Subcutaneous abdominal adipose tissue (tissue), 5 donors: ENCODE data around the gene ABCC5.

Source experiments
- H3K27ac ChIP-seq: one replicate; pipeline ENCODE4 v1.7.0; 2013; ENCODE audit warnings: low read depth, mild to moderate bottlenecking, inconsistent platforms, low read length, moderate library complexity
- H3K27me3 ChIP-seq, 5 donors: one replicate each; pipeline ENCODE4 v1.7.0; 2013; ENCODE audit warnings: low read length in 5 of 5, inconsistent platforms in 1 of 5; ENCODE audit not compliant: control insufficient read depth in 5 of 5, insufficient read depth in 4 of 5
- H3K36me3 ChIP-seq, 5 donors: one replicate each; pipeline ENCODE4 v1.7.0; 2013; ENCODE audit warnings: low read length in 5 of 5; ENCODE audit not compliant: control insufficient read depth in 5 of 5, insufficient read depth in 5 of 5
- H3K4me1 ChIP-seq, 5 donors: one replicate each; pipeline ENCODE4 v1.7.0; 2013; ENCODE audit warnings: low read length in 5 of 5, mild to moderate bottlenecking in 3 of 5, moderate library complexity in 1 of 5; ENCODE audit not compliant: control insufficient read depth in 5 of 5, insufficient read depth in 5 of 5
- H3K4me3 ChIP-seq, 5 donors: one replicate each; pipeline ENCODE4 v1.7.0; 2013; ENCODE audit warnings: low read length in 5 of 5, low read depth in 1 of 5
- H3K9ac ChIP-seq, 5 donors: one replicate each; pipeline ENCODE4 v1.7.0; 2013; ENCODE audit warnings: low read length in 5 of 5, mild to moderate bottlenecking in 4 of 5, moderate library complexity in 3 of 5
- H3K9me3 ChIP-seq, 5 donors: one replicate each; pipeline ENCODE4 v1.7.0; 2013; ENCODE audit warnings: low read length in 5 of 5; ENCODE audit not compliant: control insufficient read depth in 5 of 5
- donor health status: healthy.
- donor health status: healthy.
- donor health status: healthy.
- donor health status: healthy.
- donor health status: healthy.

Gene ABCC5

DNA sequence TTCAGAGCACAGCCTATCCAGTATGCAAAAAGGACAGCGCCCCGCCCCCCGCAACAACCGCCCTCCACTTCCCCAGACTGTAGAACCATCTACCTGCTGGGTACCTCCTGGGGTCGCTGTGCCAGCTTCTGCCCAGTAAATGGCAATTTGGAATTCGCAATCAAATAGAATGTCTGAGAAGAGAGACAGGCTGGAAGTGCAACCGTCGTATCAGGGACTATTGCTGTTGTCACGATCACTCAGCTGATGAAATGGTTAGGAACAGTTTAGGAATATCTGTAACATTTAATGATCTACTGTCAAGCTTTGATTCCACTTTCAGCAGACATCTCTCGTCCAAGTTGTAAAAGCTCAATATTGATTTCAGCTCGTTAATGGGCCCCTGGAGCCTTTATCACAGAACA lies 119.7 kb downstream of the ABCC5 start:
- H3K27ac ChIP-seq = no peak overlapping the region
- no peaks in the 10 kb centered on the region for H3K36me3 ChIP-seq
- H3K9ac ChIP-seq = no peak overlapping the region
- H3K9me3 ChIP-seq = no peaks in the 10 kb centered on the region
- no peak overlapping the region for H3K4me3 ChIP-seq
- H3K4me1 ChIP-seq = peaks cover 0 to 2% (median 0%) of the 10 kb centered on the region in 5 donors
- H3K27me3 ChIP-seq = peaks cover 0 to 7% (median 5%) of the 10 kb centered on the region in 5 donors

DNA sequence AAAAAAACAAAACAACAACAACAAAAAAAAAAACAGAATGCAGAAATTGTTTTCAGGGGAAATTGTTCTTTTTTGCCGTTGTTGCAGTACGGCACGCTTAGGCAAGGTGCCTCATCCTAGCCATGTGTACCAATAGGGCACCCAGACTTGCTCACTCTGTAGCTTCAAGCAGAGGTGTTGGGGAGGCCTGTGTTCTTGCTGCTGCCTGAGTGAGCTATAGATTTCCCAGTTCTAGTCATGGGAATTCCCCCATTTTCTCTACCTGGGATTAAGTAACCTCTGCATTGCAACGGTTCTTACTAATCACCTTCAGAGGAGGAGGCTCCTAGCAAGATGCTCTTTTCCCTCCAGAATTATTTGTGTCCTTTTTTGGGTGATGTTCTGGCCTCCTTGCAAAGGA lies 120.1 kb downstream of the ABCC5 start:
- H3K9ac ChIP-seq = no peak overlapping the region
- H3K9me3 ChIP-seq = no peaks in the 10 kb centered on the region
- H3K27me3 ChIP-seq = peaks cover 0 to 8% (median 6%) of the 10 kb centered on the region in 5 donors
- H3K36me3 ChIP-seq = no peaks in the 10 kb centered on the region
- H3K4me1 ChIP-seq = peaks cover 0 to 2% (median 0%) of the 10 kb centered on the region in 5 donors
- H3K4me3 ChIP-seq = no peak overlapping the region
- no peak overlapping the region for H3K27ac ChIP-seq

DNA sequence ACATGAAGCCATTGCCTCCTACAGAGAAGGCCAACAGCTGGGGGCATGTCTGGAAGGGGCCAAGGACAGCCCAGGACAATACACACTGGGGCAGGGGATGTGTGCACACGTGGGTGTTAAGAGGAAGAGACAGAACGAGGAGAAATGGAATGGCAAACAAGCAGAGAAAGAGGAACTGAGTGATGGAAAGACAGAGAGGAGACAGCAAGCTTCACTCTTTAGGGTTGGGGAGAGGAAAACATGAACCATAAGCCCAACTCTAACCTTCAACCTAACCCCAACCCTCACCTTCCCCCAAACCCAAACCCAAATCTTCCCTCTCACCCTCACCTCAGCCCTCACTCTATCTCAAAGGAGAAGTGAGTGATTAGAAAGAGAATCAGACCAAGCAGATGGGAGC lies 121.1 kb downstream of the ABCC5 start:
- Histone ChIP-seq H3K4me3 (no peak overlapping the region), H3K9ac (no peak overlapping the region), H3K4me1 (peaks cover 0 to 2% (median 0%) of the 10 kb centered on the region in 5 donors), H3K27me3 (peaks cover 0 to 8% (median 6%) of the 10 kb centered on the region in 5 donors), H3K36me3 (no peaks in the 10 kb centered on the region), H3K27ac (no peak overlapping the region), H3K9me3 (no peaks in the 10 kb centered on the region)

DNA sequence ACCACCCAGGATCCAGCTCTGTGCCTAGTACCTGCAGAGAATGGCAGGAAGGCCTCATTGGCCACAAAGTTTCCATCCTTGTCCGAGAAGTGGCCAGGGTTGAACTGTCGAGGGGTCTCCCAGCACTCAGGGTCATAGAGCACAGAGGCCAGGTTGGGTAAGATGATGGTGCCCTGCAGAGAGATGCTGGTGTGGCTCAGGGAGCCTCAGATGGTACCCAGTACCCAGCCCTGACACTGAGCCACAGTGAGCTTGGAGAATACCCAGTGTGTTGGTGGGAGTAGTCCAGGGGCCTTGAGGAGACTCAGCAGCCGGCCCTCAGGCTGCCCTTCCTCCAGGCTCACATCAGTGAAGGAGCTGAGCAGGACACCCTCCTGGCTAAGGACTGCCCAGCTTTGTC lies 121.5 kb downstream of the ABCC5 start:
- no peak overlapping the region for H3K9ac ChIP-seq
- H3K9me3 ChIP-seq = no peaks in the 10 kb centered on the region

DNA sequence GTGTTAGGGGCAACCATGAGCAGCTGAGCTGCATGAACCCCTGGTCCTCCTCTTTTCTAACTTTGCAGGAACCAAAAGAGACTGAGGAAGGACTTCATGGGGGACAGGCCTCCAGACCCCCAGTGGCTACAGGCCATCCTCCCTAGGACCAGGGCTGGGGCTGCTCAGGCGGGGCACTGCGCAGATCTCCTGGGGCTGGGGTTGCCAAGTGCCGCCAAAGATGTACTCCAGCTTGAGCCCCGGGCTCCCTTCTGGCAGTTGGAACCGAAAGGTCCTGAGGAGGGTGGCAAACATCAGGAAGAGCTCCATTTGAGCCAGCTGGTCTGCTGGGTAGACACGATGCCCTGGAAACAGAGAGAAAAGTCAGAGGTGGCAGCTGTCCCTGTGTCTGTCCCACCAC lies 121.9 kb downstream of the ABCC5 start:
- Histone ChIP-seq H3K9ac (no peak overlapping the region), H3K9me3 (no peaks in the 10 kb centered on the region), H3K36me3 (no peaks in the 10 kb centered on the region), H3K4me1 (peaks cover 0 to 2% (median 0%) of the 10 kb centered on the region in 5 donors), H3K27ac (no peak overlapping the region), H3K27me3 (peaks cover 0 to 9% (median 7%) of the 10 kb centered on the region in 5 donors), H3K4me3 (no peak overlapping the region)

More for the DNA sequence above, 121.5 kb downstream of the ABCC5 start:
- Histone ChIP-seq H3K27ac (no peak overlapping the region), H3K4me1 (peaks cover 0 to 2% (median 0%) of the 10 kb centered on the region in 5 donors), H3K36me3 (no peaks in the 10 kb centered on the region), H3K27me3 (peaks cover 0 to 8% (median 6%) of the 10 kb centered on the region in 5 donors), H3K4me3 (no peak overlapping the region)

DNA sequence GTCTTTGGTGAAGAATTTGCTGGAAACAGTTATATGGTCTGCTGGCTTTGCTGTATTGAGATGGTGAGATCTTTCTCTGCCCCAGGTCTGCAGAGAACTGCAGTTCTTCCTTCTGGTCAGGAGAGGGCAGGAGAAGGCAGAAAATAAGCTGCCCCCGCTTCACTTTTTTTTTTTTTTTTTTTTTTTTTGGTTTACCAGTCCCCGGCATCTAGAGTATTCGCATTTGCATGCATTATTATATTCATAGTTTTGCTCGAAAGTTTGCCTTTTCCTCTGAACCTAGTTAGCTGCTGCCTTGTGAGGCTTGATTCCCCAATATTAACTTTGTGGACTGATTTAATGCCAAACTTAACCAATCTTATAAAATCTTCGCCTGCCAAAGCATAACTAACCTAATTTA lies 122.4 kb downstream of the ABCC5 start:
- Histone ChIP-seq H3K27ac (no peak overlapping the region), H3K36me3 (no peaks in the 10 kb centered on the region), H3K9me3 (no peaks in the 10 kb centered on the region), H3K27me3 (peaks cover 0 to 9% (median 7%) of the 10 kb centered on the region in 5 donors), H3K4me3 (no peak overlapping the region), H3K4me1 (peaks cover 0 to 2% (median 0%) of the 10 kb centered on the region in 5 donors), H3K9ac (no peak overlapping the region)

DNA sequence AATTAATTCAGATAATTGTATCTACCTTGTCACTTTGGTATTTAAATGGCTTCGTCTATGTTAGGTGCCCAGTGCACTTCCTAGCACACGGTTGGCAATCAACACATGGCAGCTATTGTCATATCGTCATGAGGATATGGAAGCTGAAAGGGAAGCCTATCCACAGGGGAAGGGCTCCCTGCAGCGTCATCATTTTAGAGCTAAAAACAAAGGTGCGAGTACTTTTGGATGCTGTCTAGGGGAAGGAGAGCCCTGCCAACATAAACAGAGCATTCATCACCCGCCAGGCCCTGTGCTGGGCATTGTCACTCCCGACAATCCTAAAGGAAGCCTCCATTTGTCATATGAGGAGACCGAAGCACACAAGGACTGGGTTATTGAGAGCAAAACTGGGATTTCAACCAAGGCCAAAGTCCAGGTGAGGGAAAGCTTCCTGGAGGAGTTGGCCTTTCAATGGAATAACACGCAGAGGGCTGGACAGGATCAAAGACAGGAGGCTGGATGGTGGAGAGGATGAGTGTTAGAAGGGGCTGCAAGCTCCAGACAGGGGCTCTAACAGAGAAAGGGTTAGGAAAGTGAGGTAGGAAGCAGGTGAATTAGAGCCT lies 125.0 kb downstream of the ABCC5 start:
- Histone ChIP-seq H3K27me3 (peaks cover 0 to 8% (median 5%) of the 10 kb centered on the region in 5 donors), H3K9ac (no peak overlapping the region), H3K9me3 (no peaks in the 10 kb centered on the region), H3K27ac (no peak overlapping the region), H3K4me1 (peaks cover 0 to 2% (median 0%) of the 10 kb centered on the region in 5 donors), H3K4me3 (no peak overlapping the region), H3K36me3 (no peaks in the 10 kb centered on the region)

DNA sequence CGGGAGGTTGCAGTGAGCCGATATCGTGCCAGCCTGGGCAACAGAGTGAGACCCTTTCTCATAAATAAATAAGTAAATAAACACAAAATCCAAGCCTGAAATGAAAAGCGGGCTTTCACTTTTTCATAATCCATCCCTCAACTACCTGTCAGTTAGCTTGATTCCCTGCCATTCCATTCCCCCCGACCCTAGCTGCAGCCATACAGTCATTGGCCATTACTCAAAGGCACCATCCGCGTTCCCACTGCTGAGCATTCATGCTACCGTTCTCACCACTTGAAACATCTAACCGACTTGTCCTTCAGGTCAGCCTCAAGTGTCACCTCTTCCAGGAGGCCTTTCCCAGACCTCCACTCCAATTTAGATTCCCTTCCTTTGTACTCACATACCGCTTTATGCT lies 131.9 kb downstream of the ABCC5 start:
- no peak overlapping the region for H3K4me3 ChIP-seq
- no peaks in the 10 kb centered on the region for H3K36me3 ChIP-seq
- H3K27me3 ChIP-seq = no peaks in the 10 kb centered on the region
- no peak overlapping the region for H3K9ac ChIP-seq
- peaks cover 2 to 32% (median 27%) of the 10 kb centered on the region in 5 donors for H3K4me1 ChIP-seq
- H3K9me3 ChIP-seq = no peaks in the 10 kb centered on the region
- H3K27ac ChIP-seq = no peak overlapping the region

DNA sequence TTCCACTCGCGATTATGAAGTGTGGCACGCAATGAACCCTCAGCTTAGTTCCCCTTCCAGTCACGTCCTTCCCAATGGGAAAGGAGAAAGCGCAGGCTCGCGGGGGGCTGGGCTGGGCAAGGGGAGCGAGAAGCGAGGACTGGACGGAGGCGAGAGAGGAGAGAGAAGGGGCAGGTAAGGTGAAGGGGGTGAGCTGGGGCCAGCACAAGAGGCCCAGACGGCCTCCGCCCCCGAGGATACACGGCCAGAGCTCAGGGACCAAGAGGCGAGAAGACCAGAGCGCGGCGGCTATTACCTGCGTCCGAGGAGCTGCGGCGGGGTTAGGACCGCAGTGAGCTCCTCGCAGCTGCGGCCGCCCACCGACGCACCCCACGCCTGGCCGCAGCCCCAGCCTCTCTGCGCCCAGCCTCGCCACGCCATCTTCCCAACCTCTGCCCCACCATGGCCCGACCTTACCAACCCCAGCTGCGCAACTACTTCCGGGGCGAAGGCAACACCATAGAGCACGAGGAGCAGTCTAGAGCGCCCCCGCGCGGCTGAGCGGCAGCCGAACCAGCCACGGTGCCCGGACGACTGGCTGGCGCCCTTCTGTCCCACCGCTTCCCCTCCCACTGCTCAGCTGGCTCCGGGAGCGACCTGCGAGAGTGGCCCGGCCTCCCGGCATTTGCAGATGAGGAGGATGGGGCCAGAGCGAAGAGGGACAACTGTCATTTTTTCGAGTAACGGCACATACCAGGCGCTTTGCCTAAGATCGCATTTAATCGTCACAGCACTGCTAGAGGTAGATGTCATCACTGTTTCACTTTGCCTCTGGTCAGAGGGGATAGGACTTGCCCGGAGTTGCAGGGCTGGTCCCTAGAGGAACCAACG lies 133.0 kb downstream of the ABCC5 start, which contains the start of gene PARL:
Gene PARL (minus strand): TSS at position 454 of the 870 bp plus-strand sequence. CDS start 34 bp downstream, at position 420.
- H3K4me1 ChIP-seq = peaks cover 2 to 32% (median 27%) of the 10 kb centered on the region in 5 donors
- H3K27ac ChIP-seq = peak within 1 kb of the TSS; percentile 62
- no peaks in the 10 kb centered on the region for H3K9me3 ChIP-seq

DNA sequence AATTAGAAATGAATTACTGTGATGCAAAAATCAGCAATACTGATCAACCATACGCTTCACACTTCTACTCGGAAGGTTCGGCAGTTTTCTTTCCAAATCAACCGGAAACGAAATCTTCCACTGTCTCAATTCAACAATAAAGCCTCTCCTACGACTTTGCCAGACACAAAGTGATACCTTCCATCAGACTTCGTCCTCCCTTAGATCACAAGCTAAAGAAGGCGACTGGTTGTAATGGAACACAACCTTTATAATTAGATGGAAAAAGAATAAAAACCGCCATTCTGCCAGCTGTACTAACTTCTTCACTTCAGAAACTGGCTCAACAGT lies 133.6 kb downstream of the ABCC5 start:
- Histone ChIP-seq H3K4me3 (peak overlapping the region; percentile 84 to 99 (median 93)), H3K9ac (peak overlapping the region; percentile 73 to 93 (median 92)), H3K4me1 (peaks cover 2 to 35% (median 28%) of the 10 kb centered on the region in 5 donors), H3K27ac (peak overlapping the region; percentile 62), H3K9me3 (no peaks in the 10 kb centered on the region), H3K36me3 (no peaks in the 10 kb centered on the region), H3K27me3 (no peaks in the 10 kb centered on the region)

More for the DNA sequence above, 133.0 kb downstream of the ABCC5 start, which contains the start of gene PARL:
- Histone ChIP-seq H3K9ac (peak within 1 kb of the TSS; percentile 73 to 93 (median 92)), H3K27me3 (no peaks in the 10 kb centered on the region), H3K36me3 (no peaks in the 10 kb centered on the region), H3K4me3 (peak within 1 kb of the TSS; percentile 84 to 99 (median 93))
